CD4-positive, alpha-beta T cell (primary cell): Measurements from ENCODE around the gene SHMT2. TPM values are rescaled to one million over a fixed set of nuclear protein-coding genes. Genes with fewer than 3 reads are reported as not detected.

Experiments
- ATAC-seq: fragments of 200-7000 bp; cut with Tn5 transposase; one replicate; pipeline ENCODE4 v1.10.0; 2022; ENCODE audit warnings: mild to moderate bottlenecking; ENCODE audit not compliant: poor library complexity
- CTCF ChIA-PET: fragments of 350-600 bp; sonication (Branson Sonifier 250); formaldehyde crosslinking; loops from one replicate; lab custom pipeline; 2021; ENCODE audit warnings: antibody characterized with exemption, inconsistent platforms; lab: Charles Lee
- POLR2A ChIA-PET: fragments of 350-600 bp; sonication (Branson Sonifier 250); formaldehyde crosslinking; loops from one replicate; lab custom pipeline; 2021; ENCODE audit warnings: antibody characterized with exemption, inconsistent platforms; lab: Charles Lee
- DNase-seq, 14 experiments: peaks; one replicate each; pipeline ENCODE4 v3.0.0-alpha.2; 2013 to 2020; ENCODE audit warnings: mixed read lengths in 2 of 14
- H3K27ac ChIP-seq, 2 donors: one replicate each; pipeline versions ENCODE4 v1.5.1 to v1.7.0; 2013; ENCODE audit warnings: low read length in 2 of 2, low read depth in 1 of 2, mild to moderate bottlenecking in 1 of 2
- H3K27me3 ChIP-seq, 2 experiments: 1 replicate in 1 of 2; 2 replicates in 1 of 2; pipeline versions ENCODE4 v1.6.1 to v1.7.0; 2013; ENCODE audit warnings: low read length in 2 of 2, control low read depth in 1 of 2, mild to moderate bottlenecking in 1 of 2, moderate library complexity in 1 of 2; ENCODE audit not compliant: insufficient read depth in 2 of 2, control insufficient read depth in 1 of 2
- H3K36me3 ChIP-seq: one replicate; pipeline ENCODE4 v1.6.1; 2013; ENCODE audit warnings: low read length, control low read depth; ENCODE audit not compliant: insufficient read depth
- H3K4me1 ChIP-seq: one replicate; pipeline ENCODE4 v1.6.1; 2013; ENCODE audit warnings: low read length, control low read depth; ENCODE audit not compliant: insufficient read depth
- H3K4me3 ChIP-seq: one replicate; pipeline ENCODE4 v1.5.1; 2013; ENCODE audit warnings: mild to moderate bottlenecking, low read length, moderate library complexity
- H3K9me3 ChIP-seq, 2 experiments: 1 replicate in 1 of 2; 2 replicates in 1 of 2; pipeline versions ENCODE4 v1.6.1 to v1.7.0; 2013; ENCODE audit warnings: low read length in 2 of 2, mild to moderate bottlenecking in 2 of 2, control low read depth in 1 of 2, moderate library complexity in 1 of 2; ENCODE audit not compliant: control insufficient read depth in 1 of 2, insufficient read depth in 1 of 2
- H3K27ac Mint-ChIP-seq: one replicate; pipeline ENCODE4 v1.8.0; 2020; ENCODE audit warnings: mixed read lengths
- H3K27me3 Mint-ChIP-seq: one replicate; pipeline ENCODE4 v1.8.0; 2021; ENCODE audit warnings: mixed read lengths
- H3K36me3 Mint-ChIP-seq: one replicate; pipeline ENCODE4 v1.8.0; 2021; ENCODE audit warnings: low read depth, mixed read lengths
- H3K4me1 Mint-ChIP-seq: one replicate; pipeline ENCODE4 v1.8.0; 2021; ENCODE audit warnings: low read depth, mixed read lengths
- H3K4me3 Mint-ChIP-seq: one replicate; pipeline ENCODE4 v1.8.0; 2020; ENCODE audit warnings: mild to moderate bottlenecking, mixed read lengths
- H3K9me3 Mint-ChIP-seq: one replicate; pipeline ENCODE4 v1.8.0; 2020; ENCODE audit warnings: mixed read lengths
- intact Hi-C, 2 experiments: fragments of 100-400 bp; cut with DNase I in 1 of 2; cut with micrococcal nuclease in 1 of 2; formaldehyde crosslinking; loops; one replicate each; pipeline versions ENCODE4 v1.15.1 to v1.9.0; 2023 to 2025; cut with DNase I, micrococcal nuclease
- total RNA-seq, 174 experiments: library from RNA in 2 of 174; stranded (reverse) in 2 of 174; gene quantifications; one replicate each; pipeline ENCODE4 v1.2.3 and lab custom pipeline; 2021 to 2026
- TF ChIP-seq, protein P1 (sequence below): fragments of 200-600 bp; IDR thresholded peaks from one replicate; pipeline ENCODE4 v1.8.0; 2022; ENCODE audit warnings: antibody characterized with exemption, mild to moderate bottlenecking

The SHMT2 gene
- total RNA-seq, 2 experiments from 2014 or later = 21.3 to 22.2 TPM

DNA sequence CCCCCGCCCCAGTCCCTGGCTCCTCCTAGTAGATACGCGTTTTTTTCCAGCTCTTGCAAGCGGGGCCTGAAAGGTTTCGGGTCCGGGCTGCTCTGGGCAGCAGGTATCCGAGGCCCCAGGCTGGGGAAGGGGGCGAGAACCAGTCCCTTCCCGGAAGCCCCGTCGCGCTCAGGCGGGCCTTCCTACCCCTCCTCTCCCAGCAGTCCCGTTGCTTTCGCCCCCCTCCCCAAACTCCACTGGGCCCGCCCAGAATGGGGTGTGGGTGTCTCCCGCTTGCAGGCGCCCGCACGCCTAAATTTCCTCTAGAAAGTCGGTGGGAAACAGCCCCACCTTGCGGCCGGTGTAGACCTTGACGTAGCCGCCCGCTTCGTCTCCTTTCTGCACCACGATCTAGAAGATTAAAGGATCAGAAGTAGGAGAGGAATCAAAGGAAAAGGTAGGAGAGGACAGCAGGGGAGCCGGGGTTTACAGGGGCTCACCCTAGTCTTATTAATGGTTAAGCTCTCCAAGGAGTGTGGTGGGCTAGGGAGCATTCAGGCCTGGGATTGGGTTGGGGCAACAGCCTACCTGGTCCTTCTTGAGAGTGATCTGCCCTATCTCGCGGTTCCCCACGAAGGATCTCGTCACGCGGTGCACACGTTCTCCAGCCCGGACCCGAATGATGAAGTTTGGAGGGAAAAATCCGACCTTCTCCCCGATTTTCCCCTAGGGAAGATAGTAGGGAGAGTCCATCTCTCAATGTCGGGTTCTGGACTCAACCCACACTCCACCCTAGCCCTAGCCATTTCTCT is 14.2 kb downstream of the SHMT2 start:
- Histone ChIP-seq H3K27ac (no peak overlapping the region), H3K4me3 (peak overlapping the region; percentile 46), H3K9me3 (peaks cover 0 to 10% of the 10 kb centered on the region in 2 experiments), H3K4me1 (peaks cover 57% of the 10 kb centered on the region), H3K27me3 (peaks cover 38 to 39% of the 10 kb centered on the region in 2 experiments), H3K36me3 (no peaks in the 10 kb centered on the region)
- ATAC-seq (peak; percentile 34), DNase-seq (peak; percentile 67 to 89 (median 78))
- TF ChIP-seq, protein P1, sequence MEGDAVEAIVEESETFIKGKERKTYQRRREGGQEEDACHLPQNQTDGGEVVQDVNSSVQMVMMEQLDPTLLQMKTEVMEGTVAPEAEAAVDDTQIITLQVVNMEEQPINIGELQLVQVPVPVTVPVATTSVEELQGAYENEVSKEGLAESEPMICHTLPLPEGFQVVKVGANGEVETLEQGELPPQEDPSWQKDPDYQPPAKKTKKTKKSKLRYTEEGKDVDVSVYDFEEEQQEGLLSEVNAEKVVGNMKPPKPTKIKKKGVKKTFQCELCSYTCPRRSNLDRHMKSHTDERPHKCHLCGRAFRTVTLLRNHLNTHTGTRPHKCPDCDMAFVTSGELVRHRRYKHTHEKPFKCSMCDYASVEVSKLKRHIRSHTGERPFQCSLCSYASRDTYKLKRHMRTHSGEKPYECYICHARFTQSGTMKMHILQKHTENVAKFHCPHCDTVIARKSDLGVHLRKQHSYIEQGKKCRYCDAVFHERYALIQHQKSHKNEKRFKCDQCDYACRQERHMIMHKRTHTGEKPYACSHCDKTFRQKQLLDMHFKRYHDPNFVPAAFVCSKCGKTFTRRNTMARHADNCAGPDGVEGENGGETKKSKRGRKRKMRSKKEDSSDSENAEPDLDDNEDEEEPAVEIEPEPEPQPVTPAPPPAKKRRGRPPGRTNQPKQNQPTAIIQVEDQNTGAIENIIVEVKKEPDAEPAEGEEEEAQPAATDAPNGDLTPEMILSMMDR = peak; percentile 62
- Mint-ChIP-seq H3K27me3 (peaks cover 54% of the 10 kb centered on the region), H3K27ac (no peak overlapping the region), H3K36me3 (no peaks in the 10 kb centered on the region), H3K4me3 (peak overlapping the region; percentile 85), H3K4me1 (peaks cover 53% of the 10 kb centered on the region), H3K9me3 (no peaks in the 10 kb centered on the region)
- intact Hi-C loops = loop anchor here (1.0 to 5.0 kb wide), 3 partner anchors 29 to 116 kb away; partner anchors contain the start of gene LRP1 (in 1 of the 2)
- ChIA-PET CTCF (interaction anchor here (0.6 to 10.7 kb wide), 9 partner anchors 14 to 1175 kb away, joined by 3 to 225 read pairs (median 8); partner anchors contain the start of genes NXPH4, SHMT2 and STAT6), POLR2A (interaction anchor here (1.0 to 4.3 kb wide), 6 partner anchors 14 to 518 kb away, joined by 3 to 19 read pairs (median 4); partner anchors contain the start of genes NACA and SHMT2)

DNA sequence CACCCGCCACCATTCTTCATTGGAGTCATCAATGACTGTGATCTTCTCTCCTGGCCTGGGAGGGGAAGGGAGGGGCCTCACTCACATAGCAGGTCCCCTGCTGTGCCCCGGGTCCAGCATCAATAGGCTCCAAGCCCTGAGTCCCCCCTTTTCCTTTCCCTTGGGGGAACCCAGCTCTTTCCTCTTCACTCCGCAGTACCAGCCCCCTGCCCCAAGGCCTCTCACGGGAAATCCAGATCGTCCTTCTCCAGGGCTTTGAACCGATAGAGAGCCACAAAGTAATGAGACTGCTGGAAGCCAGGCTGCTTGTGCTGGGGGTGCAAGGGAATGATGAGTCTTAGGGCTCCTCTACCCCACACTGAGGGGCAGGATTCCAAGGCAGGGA is 14.8 kb downstream of the SHMT2 start:
- Histone ChIP-seq H3K9me3 (peaks cover 0 to 8% of the 10 kb centered on the region in 2 experiments), H3K27me3 (peaks cover 34 to 36% of the 10 kb centered on the region in 2 experiments), H3K4me3 (no peak overlapping the region), H3K27ac (no peak overlapping the region), H3K36me3 (no peaks in the 10 kb centered on the region), H3K4me1 (peaks cover 52% of the 10 kb centered on the region)
- H3K4me3 Mint-ChIP-seq = no peak overlapping the region
- TF ChIP-seq, protein P1 = no peak
- no peaks in the 10 kb centered on the region for H3K36me3 Mint-ChIP-seq
- POLR2A ChIA-PET = interaction anchor here (4.3 kb wide), 1 partner anchor 31 kb away, joined by 19 read pairs; no protein-coding TSS in a partner anchor
- peaks cover 48% of the 10 kb centered on the region for H3K27me3 Mint-ChIP-seq
- CTCF ChIA-PET = interaction anchor here (1.6 to 10.7 kb wide), 4 partner anchors 14 to 133 kb away, joined by 6 to 225 read pairs (median 14); partner anchors contain the start of genes NXPH4, SHMT2 and STAT6
- intact Hi-C loops = loop anchor here in 1 of 2 experiments (5.0 kb wide), 1 partner anchor 117 kb away; the partner anchor contains the start of gene LRP1
- H3K27ac Mint-ChIP-seq = no peak overlapping the region
- DNase-seq = no peak
- peaks cover 47% of the 10 kb centered on the region for H3K4me1 Mint-ChIP-seq
- H3K9me3 Mint-ChIP-seq = no peaks in the 10 kb centered on the region
- no peak for ATAC-seq

DNA sequence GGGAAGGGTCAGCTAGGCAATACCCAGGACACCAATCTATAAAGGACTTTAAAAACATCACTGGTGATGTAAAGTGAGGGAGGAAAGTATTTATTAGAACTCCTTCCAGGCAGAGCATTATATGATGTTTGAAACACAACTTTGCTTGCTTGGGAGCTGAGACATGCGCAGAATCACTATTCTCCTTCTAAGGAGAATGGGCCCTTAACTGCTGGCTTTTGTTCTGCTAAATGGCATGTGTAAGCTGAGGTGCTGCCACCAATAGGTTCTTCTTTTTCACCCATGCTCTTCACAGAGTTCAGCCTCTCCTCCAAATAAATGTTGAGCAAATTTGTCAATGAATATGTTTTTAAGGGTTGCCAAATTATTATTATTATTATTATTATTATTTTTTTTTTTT is 17.5 kb downstream of the SHMT2 start:
- ATAC-seq = no peak
- no peaks in the 10 kb centered on the region for H3K9me3 ChIP-seq
- intact Hi-C loops = no loop called here
- Mint-ChIP-seq H3K9me3 (no peaks in the 10 kb centered on the region), H3K27ac (no peak overlapping the region), H3K4me1 (peaks cover 22% of the 10 kb centered on the region), H3K36me3 (peaks cover 1% of the 10 kb centered on the region), H3K27me3 (peaks cover 24% of the 10 kb centered on the region), H3K4me3 (no peak overlapping the region)
- TF ChIP-seq, protein P1 = no peak
- DNase-seq = no peak
- ChIA-PET CTCF (interaction anchor here (10.7 kb wide), 1 partner anchor 31 kb away, joined by 225 read pairs; the partner anchor contains the start of gene NXPH4), POLR2A (no interaction called here)
- no peak overlapping the region for H3K4me3 ChIP-seq
- no peaks in the 10 kb centered on the region for H3K36me3 ChIP-seq
- H3K4me1 ChIP-seq = peaks cover 24% of the 10 kb centered on the region
- H3K27me3 ChIP-seq = peaks cover 21% of the 10 kb centered on the region in 2 experiments
- no peak overlapping the region for H3K27ac ChIP-seq
